ENCODE data around the gene SUMF1.

DNA sequence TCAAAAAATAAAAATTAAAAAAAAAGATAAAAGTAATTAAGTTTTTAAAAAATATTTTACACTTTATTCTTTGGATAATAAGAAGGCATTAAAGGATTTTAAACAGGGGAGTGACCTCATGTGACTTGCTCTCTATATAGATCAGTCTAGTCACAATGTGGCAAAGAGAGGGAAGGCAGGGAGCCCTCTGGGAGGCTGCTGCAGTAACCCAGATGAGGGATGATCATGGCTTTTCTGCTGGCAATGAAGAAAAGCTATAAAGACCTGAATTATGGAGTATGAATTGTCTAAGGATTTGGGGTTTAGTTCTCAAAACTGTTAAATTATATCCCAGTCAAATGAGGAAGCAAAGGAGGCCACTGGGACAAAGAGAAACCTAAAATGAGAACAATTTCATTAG lies 58.1 kb downstream of the SUMF1 start:
- TF ChIP-seq, protein P1, sequence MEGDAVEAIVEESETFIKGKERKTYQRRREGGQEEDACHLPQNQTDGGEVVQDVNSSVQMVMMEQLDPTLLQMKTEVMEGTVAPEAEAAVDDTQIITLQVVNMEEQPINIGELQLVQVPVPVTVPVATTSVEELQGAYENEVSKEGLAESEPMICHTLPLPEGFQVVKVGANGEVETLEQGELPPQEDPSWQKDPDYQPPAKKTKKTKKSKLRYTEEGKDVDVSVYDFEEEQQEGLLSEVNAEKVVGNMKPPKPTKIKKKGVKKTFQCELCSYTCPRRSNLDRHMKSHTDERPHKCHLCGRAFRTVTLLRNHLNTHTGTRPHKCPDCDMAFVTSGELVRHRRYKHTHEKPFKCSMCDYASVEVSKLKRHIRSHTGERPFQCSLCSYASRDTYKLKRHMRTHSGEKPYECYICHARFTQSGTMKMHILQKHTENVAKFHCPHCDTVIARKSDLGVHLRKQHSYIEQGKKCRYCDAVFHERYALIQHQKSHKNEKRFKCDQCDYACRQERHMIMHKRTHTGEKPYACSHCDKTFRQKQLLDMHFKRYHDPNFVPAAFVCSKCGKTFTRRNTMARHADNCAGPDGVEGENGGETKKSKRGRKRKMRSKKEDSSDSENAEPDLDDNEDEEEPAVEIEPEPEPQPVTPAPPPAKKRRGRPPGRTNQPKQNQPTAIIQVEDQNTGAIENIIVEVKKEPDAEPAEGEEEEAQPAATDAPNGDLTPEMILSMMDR (optimal IDR thresholded peaks at IDR 0.05 in 1 of 3, IDR thresholded peaks at IDR 0.05 in 1 of 3, conservative IDR thresholded peaks at IDR 0.05 in 1 of 3; ENCODE audit: extremely low read depth in 1 of 3, insufficient read depth in 2 of 3, low read length in 3 of 3), result no peak
- TF ChIP-seq EZH2 (IDR thresholded peaks at IDR 0.05; ENCODE audit: low read length), result no peak

Data from keratinocyte (primary cell).